Neutrophil (primary cell): Measurements from ENCODE around the gene HS3ST6.

Experiments
- H3K27ac ChIP-seq: fragments of 200-600 bp; sonication (generic); 2 replicates; pipeline ENCODE4 v1.5.1; 2016; ENCODE audit warnings: mild to moderate bottlenecking, moderate library complexity
- H3K27me3 ChIP-seq: fragments of 200-600 bp; sonication (generic); 2 replicates; pipeline ENCODE4 v1.6.0; 2016; ENCODE audit warnings: mild to moderate bottlenecking
- H3K36me3 ChIP-seq: fragments of 200-600 bp; sonication (generic); 2 replicates; pipeline ENCODE4 v1.5.1; 2017
- H3K4me1 ChIP-seq, 2 experiments: fragments of 200-600 bp in 1 of 2; sonication (generic) in 1 of 2; 1 replicate in 1 of 2; 2 replicates in 1 of 2; pipeline versions ENCODE4 v1.5.1 to v1.6.1; 2013 to 2016; ENCODE audit warnings: low read depth in 1 of 2, low read length in 1 of 2, mild to moderate bottlenecking in 1 of 2, moderate library complexity in 1 of 2; ENCODE audit not compliant: control insufficient read depth in 1 of 2, insufficient read depth in 1 of 2
- H3K4me3 ChIP-seq, 2 experiments: fragments of 200-600 bp in 1 of 2; sonication (generic) in 1 of 2; 1 replicate in 1 of 2; 2 replicates in 1 of 2; pipeline ENCODE4 v1.5.1; 2013 to 2016; ENCODE audit warnings: low read depth in 1 of 2, low read length in 1 of 2, mild to moderate bottlenecking in 1 of 2, moderate library complexity in 1 of 2
- H3K9me3 ChIP-seq: fragments of 200-600 bp; sonication (generic); 2 replicates; pipeline ENCODE4 v1.5.1; 2016
- TF ChIP-seq, protein P1 (sequence below): fragments of 200-600 bp; sonication (generic); IDR thresholded peaks from 2 replicates; pipeline ENCODE4 v1.5.1; 2016; ENCODE audit warnings: antibody characterized with exemption

HS3ST6 gene

DNA sequence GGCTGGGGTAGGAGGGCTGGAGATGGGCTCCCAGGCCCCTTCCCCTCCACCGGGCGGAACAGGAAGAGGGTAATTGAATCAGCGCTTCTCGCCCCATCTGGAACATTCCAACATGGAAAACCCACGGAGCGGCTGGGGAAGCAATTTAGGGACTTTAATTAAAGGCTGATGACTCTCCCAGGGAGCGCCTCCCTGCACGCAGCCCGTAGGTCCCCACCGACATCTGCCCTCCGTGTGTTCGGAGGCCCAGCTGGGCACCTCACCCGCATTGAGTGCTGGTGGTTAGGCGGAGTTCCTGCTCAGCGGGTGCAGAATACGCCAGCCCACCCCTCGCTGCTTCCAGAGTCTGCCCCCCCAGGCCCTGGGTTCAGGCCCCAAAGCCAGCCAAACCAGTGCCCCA, 10.0 kb downstream of the HS3ST6 start:
- TF ChIP-seq, protein P1, sequence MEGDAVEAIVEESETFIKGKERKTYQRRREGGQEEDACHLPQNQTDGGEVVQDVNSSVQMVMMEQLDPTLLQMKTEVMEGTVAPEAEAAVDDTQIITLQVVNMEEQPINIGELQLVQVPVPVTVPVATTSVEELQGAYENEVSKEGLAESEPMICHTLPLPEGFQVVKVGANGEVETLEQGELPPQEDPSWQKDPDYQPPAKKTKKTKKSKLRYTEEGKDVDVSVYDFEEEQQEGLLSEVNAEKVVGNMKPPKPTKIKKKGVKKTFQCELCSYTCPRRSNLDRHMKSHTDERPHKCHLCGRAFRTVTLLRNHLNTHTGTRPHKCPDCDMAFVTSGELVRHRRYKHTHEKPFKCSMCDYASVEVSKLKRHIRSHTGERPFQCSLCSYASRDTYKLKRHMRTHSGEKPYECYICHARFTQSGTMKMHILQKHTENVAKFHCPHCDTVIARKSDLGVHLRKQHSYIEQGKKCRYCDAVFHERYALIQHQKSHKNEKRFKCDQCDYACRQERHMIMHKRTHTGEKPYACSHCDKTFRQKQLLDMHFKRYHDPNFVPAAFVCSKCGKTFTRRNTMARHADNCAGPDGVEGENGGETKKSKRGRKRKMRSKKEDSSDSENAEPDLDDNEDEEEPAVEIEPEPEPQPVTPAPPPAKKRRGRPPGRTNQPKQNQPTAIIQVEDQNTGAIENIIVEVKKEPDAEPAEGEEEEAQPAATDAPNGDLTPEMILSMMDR, result no peak
- no peaks in the 10 kb centered on the region for H3K9me3 ChIP-seq
- no peaks in the 10 kb centered on the region for H3K36me3 ChIP-seq
- H3K4me1 ChIP-seq, result no peaks in the 10 kb centered on the region
- H3K27me3 ChIP-seq, result peaks cover 66% of the 10 kb centered on the region
- H3K27ac ChIP-seq, result no peak overlapping the region
- H3K4me3 ChIP-seq, result no peak overlapping the region

DNA sequence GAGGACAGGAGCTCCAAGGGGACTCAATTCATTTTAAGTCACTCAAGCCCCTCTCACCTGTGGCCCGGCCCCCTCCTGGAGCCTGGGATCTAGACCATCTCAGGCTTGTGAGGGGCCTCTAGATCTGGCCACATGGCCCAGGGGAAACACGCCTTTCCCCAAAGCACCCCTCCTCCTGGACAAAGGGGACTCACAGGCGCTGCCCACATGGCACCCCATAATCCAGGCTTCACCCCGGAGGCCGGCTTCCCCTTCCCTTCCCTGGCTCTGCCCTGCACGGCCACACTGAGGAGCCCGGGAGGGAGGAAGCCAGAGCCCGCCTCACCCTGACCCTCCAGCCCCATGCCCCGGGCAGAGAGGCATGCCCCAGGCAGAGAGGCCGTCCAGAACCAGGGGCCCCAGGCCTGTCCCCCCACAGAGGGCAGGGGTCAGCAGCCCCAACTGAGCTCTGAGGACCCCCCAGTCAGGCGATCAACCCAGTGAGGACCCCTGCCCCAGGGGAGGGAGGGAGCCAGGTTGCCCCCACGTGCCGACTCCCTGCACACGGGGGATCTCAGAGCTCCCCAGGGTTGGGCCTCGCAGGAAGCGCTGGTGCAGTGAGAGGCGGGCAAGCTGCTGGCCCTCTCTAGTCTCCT, 10.9 kb downstream of the HS3ST6 start:
- TF ChIP-seq, protein P1, result no peak
- Histone ChIP-seq H3K4me3 (no peak overlapping the region), H3K4me1 (no peaks in the 10 kb centered on the region), H3K27me3 (peaks cover 64% of the 10 kb centered on the region), H3K9me3 (no peaks in the 10 kb centered on the region), H3K36me3 (no peaks in the 10 kb centered on the region), H3K27ac (no peak overlapping the region)

- TF ChIP-seq, protein P1, result no peak
- no peak overlapping the region for H3K27ac ChIP-seq
- H3K27me3 ChIP-seq, result peaks cover 64% of the 10 kb centered on the region
- no peaks in the 10 kb centered on the region for H3K4me1 ChIP-seq
- H3K36me3 ChIP-seq, result no peaks in the 10 kb centered on the region
- H3K4me3 ChIP-seq, result no peak overlapping the region
- H3K9me3 ChIP-seq, result no peaks in the 10 kb centered on the region
These were observed 11.4 kb downstream of the HS3ST6 start for GRCh38 chr16:1906846-1907165.

DNA sequence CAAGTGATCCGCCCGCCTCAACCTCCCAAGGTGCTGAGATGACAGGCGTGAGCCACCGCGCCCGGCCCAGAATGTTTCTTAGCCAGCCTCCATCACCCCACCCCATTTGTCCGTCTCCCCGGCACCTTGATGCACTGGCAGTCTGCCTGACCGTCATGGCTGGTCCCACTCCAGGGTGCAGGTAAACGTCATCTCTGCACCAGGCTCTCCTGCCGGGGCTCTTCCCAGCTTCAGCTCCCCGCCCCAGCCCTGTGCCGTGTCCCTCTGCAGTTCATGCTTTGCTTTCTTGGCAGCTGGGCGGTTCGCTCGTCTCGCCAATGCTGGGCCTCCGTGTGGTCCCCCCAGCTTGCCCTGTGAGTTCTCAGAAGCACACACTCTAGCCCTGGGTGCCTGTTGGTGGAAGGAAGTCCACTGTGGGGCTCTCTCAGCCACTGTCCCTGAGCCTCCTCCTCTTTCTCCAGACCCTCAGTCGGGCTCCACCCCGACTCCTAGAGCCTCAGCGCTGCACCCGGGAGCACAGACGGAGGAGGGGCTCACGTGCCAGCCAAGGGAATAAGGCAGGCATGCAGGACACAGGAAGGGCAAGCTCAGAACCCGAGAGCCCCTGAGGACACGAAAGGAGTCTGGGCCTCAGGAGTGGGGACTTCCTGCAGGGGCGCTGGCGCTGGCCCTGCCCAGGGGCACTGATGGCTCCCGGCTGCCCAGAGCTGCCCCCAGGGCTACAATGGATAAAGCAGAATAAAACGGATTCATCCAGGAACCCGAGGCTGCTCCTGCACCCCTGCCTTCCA, 12.0 kb downstream of the HS3ST6 start:
- TF ChIP-seq, protein P1, result no peak
- H3K27ac ChIP-seq, result no peak overlapping the region
- H3K27me3 ChIP-seq, result peaks cover 64% of the 10 kb centered on the region
- H3K4me3 ChIP-seq, result no peak overlapping the region
- H3K36me3 ChIP-seq, result no peaks in the 10 kb centered on the region
- H3K4me1 ChIP-seq, result no peaks in the 10 kb centered on the region
- H3K9me3 ChIP-seq, result no peaks in the 10 kb centered on the region

GRCh38 chr16:1903845-1904840, 14.1 kb downstream of the HS3ST6 start:
- TF ChIP-seq, protein P1, result no peak
- H3K27ac ChIP-seq, result no peak overlapping the region
- no peak overlapping the region for H3K4me3 ChIP-seq
- peaks cover 70% of the 10 kb centered on the region for H3K27me3 ChIP-seq
- no peaks in the 10 kb centered on the region for H3K36me3 ChIP-seq
- no peaks in the 10 kb centered on the region for H3K4me1 ChIP-seq
- H3K9me3 ChIP-seq, result no peaks in the 10 kb centered on the region
